Measurements from ENCODE around the gene SSTR3. TPM values are rescaled to one million over a fixed set of nuclear protein-coding genes. Genes with fewer than 3 reads are reported as not detected.

SSTR3 gene
- not detected in 2 replicates for total RNA-seq

GRCh38 chr22:37212174-37212906 lies at the start of gene SSTR3:
TSS of gene SSTR3 (minus strand) at chr22:37212477. CDS start at chr22:37207803, 4,674 bp downstream.

DNA sequence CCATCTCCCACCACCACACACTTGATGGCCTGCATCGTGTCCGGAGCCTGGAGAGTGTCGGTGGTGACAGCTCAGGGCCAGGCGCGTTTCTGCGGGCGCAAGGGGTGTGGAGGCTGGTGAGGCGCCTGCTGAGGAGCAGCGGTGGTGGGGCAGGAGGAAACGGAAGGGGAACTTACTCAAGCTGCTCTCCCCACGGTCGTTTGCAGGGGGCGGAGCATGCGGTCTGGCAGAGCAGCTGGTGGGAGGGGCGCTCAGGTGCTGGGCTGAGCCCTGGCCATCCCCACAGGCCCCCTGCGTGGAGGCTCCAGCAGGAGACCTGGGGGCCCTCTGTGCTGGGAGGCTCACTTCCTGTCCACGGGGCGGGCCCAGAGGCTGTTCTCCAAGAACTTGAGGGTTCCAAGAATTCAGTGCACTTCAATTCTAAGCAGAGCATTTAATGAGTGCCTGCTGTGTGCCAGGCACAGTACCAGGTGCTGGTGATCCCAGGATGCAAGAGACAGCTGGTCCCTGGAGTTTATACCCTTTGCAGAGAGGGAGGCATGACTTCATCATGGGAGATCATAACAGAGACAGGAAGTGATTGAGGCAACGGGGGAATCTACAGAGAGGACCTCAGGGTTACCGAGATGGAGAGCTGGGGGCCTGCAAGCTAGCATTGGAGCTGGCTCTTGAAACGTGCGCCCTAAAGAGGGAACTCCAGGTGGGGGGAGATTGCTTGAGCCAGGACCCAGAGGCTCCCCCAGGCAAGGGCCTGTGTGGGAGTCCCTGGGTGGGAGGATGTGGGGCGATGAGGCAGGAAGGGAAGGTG lies 32.0 kb upstream of the SSTR3 start, which contains the start of gene RAC2:
RAC2 (minus strand) TSS at position 156 of the 808 bp plus-strand sequence; CDS start at position 35, 121 bp downstream.

GRCh38 chr22:37187891-37188761 lies 24.2 kb downstream of the SSTR3 start, which contains the start of gene C1QTNF6:
TSS of gene C1QTNF6 (minus strand) at chr22:37188247. CDS start at chr22:37188213, 34 bp downstream.

Other genes with a start within 250 kb of the SSTR3 start
- gene TST, start 193.0 kb downstream of the SSTR3 start, total RNA-seq = 58.2 and 66.0 TPM in 2 replicates
- 180 and 211 TPM in 2 replicates for gene MPST, start 192.7 kb downstream of the SSTR3 start, total RNA-seq
- 20.5 and 21.4 TPM in 2 replicates for gene KCTD17, start 160.7 kb downstream of the SSTR3 start, total RNA-seq
- 0.07 TPM in 1 of 2 replicates, not detected in the other for gene TMPRSS6, start 102.8 kb downstream of the SSTR3 start, total RNA-seq
- gene IL2RB, start 62.6 kb downstream of the SSTR3 start, total RNA-seq = 0.05 and 0.28 TPM in 2 replicates
- gene C1QTNF6, start 24.2 kb downstream of the SSTR3 start, total RNA-seq = 7.8 and 9.2 TPM in 2 replicates
- 85.6 and 90.1 TPM in 2 replicates for gene RAC2, start 31.8 kb upstream of the SSTR3 start, total RNA-seq
- 0.09 and 0.21 TPM in 2 replicates for gene CYTH4, start 70.0 kb upstream of the SSTR3 start, total RNA-seq
- 3.2 and 4.7 TPM in 2 replicates for gene ELFN2, start 215.0 kb upstream of the SSTR3 start, total RNA-seq

All from airway epithelial cell (primary cell).